PC-3 (cell line): ENCODE results near the gene MYO1F. TPM values are rescaled to one million over a fixed set of nuclear protein-coding genes. Genes with fewer than 3 reads are reported as not detected.

ENCODE experiments used
- ATAC-seq: fragments of 200-7000 bp; cut with Tn5 transposase; 2 replicates; pipeline ENCODE4 v1.9.1; 2020; ENCODE audit warnings: mild to moderate bottlenecking, moderate library complexity
- BruUV-seq: library from RNA; stranded (reverse); fragments of 400-500 nt; replicated peaks from 2 replicates; lab custom pipeline; 2021; lab: Mats Ljungman, UMichigan
- CTCF ChIA-PET: fragments of 300-600 bp; sonication (Branson Sonifier 250); formaldehyde crosslinking; loops from one replicate; lab custom pipeline; 2022; ENCODE audit warnings: antibody characterized with exemption; lab: Charles Lee
- POLR2A ChIA-PET: fragments of 300-600 bp; sonication (Branson Sonifier 250); formaldehyde crosslinking; loops from one replicate; lab custom pipeline; 2022; ENCODE audit warnings: antibody characterized with exemption; ENCODE audit not compliant: unreplicated experiment; lab: Charles Lee
- DNase-seq: peaks from one replicate; pipeline ENCODE4 v3.0.0-alpha.2; 2015
- H2AFZ ChIP-seq: fragments of 300-600 bp; sonication (generic); 2 replicates; pipeline ENCODE4 v1.6.0; 2016; ENCODE audit warnings: antibody characterized with exemption, low read length
- H3F3A ChIP-seq: fragments of 300-600 bp; sonication (generic); one replicate; pipeline ENCODE4 v1.6.0; 2017; ENCODE audit warnings: antibody characterized with exemption, low read length, control low read depth, mild to moderate bottlenecking; ENCODE audit not compliant: unreplicated experiment
- H3K27ac ChIP-seq: fragments of 300-600 bp; sonication (generic); 2 replicates; pipeline ENCODE4 v1.5.1; 2016; ENCODE audit warnings: mild to moderate bottlenecking, low read length
- H3K27me3 ChIP-seq: fragments of 300-600 bp; sonication (generic); 2 replicates; pipeline ENCODE4 v1.6.1; 2016; ENCODE audit warnings: low read length, mixed read lengths
- H3K36me3 ChIP-seq: fragments of 300-600 bp; sonication (generic); 2 replicates; pipeline ENCODE4 v1.6.1; 2016; ENCODE audit warnings: low read depth, mixed run types, low read length, mixed read lengths
- H3K4me1 ChIP-seq: fragments of 300-600 bp; sonication (generic); 2 replicates; pipeline ENCODE4 v1.5.1; 2016; ENCODE audit warnings: low read length; ENCODE audit not compliant: insufficient read depth
- H3K4me2 ChIP-seq: fragments of 300-600 bp; sonication (generic); 2 replicates; pipeline ENCODE4 v1.6.0; 2016; ENCODE audit warnings: low read length
- H3K4me3 ChIP-seq: fragments of 300-600 bp; sonication (generic); 2 replicates; pipeline ENCODE4 v1.5.1; 2016; ENCODE audit warnings: mild to moderate bottlenecking, low read length, mixed read lengths
- H3K79me2 ChIP-seq: fragments of 300-600 bp; sonication (generic); 2 replicates; pipeline ENCODE4 v1.6.1; 2017; ENCODE audit warnings: low read length, mixed read lengths
- H3K9ac ChIP-seq: fragments of 300-600 bp; sonication (generic); 2 replicates; pipeline ENCODE4 v1.6.0; 2016; ENCODE audit warnings: mild to moderate bottlenecking, low read length
- H3K9me2 ChIP-seq: fragments of 300-600 bp; sonication (generic); replicated peaks from 2 replicates; pipeline ENCODE4 v1.6.1; 2016; ENCODE audit warnings: mixed run types, low read length, mixed read lengths
- H3K9me3 ChIP-seq: fragments of 300-600 bp; sonication (generic); 2 replicates; pipeline ENCODE4 v1.6.1; 2016; ENCODE audit warnings: low read length, mixed read lengths
- H4K20me1 ChIP-seq: fragments of 300-600 bp; sonication (generic); 2 replicates; pipeline ENCODE4 v1.6.1; 2016; ENCODE audit warnings: low read length, mixed read lengths
- EZH2 ChIP-seq: fragments of 300-600 bp; sonication (generic); IDR thresholded peaks from one replicate; pipeline ENCODE4 v1.6.1; 2017; ENCODE audit warnings: antibody characterized with exemption, mild to moderate bottlenecking, low read length; ENCODE audit not compliant: unreplicated experiment
- EZH2phosphoT487 ChIP-seq: fragments of 300-600 bp; sonication (generic); IDR thresholded peaks from 2 replicates; pipeline ENCODE4 v1.6.1; 2018; ENCODE audit warnings: mild to moderate bottlenecking, antibody characterized with exemption, low read length, borderline replicate concordance
- intact Hi-C: fragments of 100-400 bp; cut with micrococcal nuclease; formaldehyde crosslinking; loops from 2 replicates; pipeline ENCODE4 v1.9.0; 2023
- total RNA-seq: library from RNA; depleted of rRNA; stranded (reverse); fragments of >200 nt; gene quantifications from 2 replicates; pipeline ENCODE4 v1.2.3, GENCODE V29; 2014
- TF ChIP-seq, protein P1 (sequence below): fragments of 300-600 bp; sonication (generic); conservative IDR thresholded peaks from 2 replicates; pipeline ENCODE4 v1.5.1; 2017; ENCODE audit warnings: antibody characterized with exemption, low read depth, mild to moderate bottlenecking, low read length

The MYO1F gene
- total RNA-seq, 1 experiment from 2014 or later, result 2.0 TPM

GRCh38 chr19:8600064-8600463 is 22.8 kb upstream of the MYO1F start:
- no peaks in the 10 kb centered on the region for H3K9me2 ChIP-seq
- H3K4me1 ChIP-seq, result no peaks in the 10 kb centered on the region
- H3F3A ChIP-seq, result no peaks in the 10 kb centered on the region
- POLR2A ChIA-PET, result no interaction called here
- no peak for DNase-seq
- H3K4me2 ChIP-seq, result no peak overlapping the region
- BruUV-seq, result no TSS peak
- no peak overlapping the region for H3K27ac ChIP-seq
- intact Hi-C loops, result no loop called here
- no peak for ATAC-seq
- no peaks in the 10 kb centered on the region for H4K20me1 ChIP-seq
- H3K79me2 ChIP-seq, result no peaks in the 10 kb centered on the region
- TF ChIP-seq, protein P1, sequence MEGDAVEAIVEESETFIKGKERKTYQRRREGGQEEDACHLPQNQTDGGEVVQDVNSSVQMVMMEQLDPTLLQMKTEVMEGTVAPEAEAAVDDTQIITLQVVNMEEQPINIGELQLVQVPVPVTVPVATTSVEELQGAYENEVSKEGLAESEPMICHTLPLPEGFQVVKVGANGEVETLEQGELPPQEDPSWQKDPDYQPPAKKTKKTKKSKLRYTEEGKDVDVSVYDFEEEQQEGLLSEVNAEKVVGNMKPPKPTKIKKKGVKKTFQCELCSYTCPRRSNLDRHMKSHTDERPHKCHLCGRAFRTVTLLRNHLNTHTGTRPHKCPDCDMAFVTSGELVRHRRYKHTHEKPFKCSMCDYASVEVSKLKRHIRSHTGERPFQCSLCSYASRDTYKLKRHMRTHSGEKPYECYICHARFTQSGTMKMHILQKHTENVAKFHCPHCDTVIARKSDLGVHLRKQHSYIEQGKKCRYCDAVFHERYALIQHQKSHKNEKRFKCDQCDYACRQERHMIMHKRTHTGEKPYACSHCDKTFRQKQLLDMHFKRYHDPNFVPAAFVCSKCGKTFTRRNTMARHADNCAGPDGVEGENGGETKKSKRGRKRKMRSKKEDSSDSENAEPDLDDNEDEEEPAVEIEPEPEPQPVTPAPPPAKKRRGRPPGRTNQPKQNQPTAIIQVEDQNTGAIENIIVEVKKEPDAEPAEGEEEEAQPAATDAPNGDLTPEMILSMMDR, result no peak
- TF ChIP-seq EZH2 (no peak), EZH2phosphoT487 (no peak)
- H2AFZ ChIP-seq, result no peak overlapping the region
- CTCF ChIA-PET, result no interaction called here
- H3K9ac ChIP-seq, result no peak overlapping the region
- no peaks in the 10 kb centered on the region for H3K9me3 ChIP-seq
- H3K27me3 ChIP-seq, result peaks cover 36% of the 10 kb centered on the region
- no peaks in the 10 kb centered on the region for H3K36me3 ChIP-seq
- H3K4me3 ChIP-seq, result no peak overlapping the region

- Histone ChIP-seq H3K4me1 (no peaks in the 10 kb centered on the region), H2AFZ (no peak overlapping the region), H3K27ac (no peak overlapping the region), H3K36me3 (no peaks in the 10 kb centered on the region), H3K27me3 (peaks cover 46% of the 10 kb centered on the region), H3K9me3 (0 out of 2 replicates have a peak, but pooled peaks cover 8% of the 10 kb centered on the region), H3K9me2 (no peaks in the 10 kb centered on the region), H3K79me2 (no peaks in the 10 kb centered on the region), H3K9ac (no peak overlapping the region), H4K20me1 (no peaks in the 10 kb centered on the region), H3K4me3 (no peak overlapping the region), H3F3A (no peaks in the 10 kb centered on the region), H3K4me2 (no peak overlapping the region)
- no peak for TF ChIP-seq EZH2phosphoT487
- BruUV-seq, result no TSS peak
- no peak for DNase-seq
- intact Hi-C loops, result no loop called here
- CTCF ChIA-PET, result no interaction called here
- POLR2A ChIA-PET, result no interaction called here
- ATAC-seq, result no peak
Measured at GRCh38 chr19:8596168-8596567, 18.9 kb upstream of the MYO1F start.

GRCh38 chr19:8595651-8596050 is 18.4 kb upstream of the MYO1F start:
- intact Hi-C loops, result no loop called here
- no TSS peak for BruUV-seq
- DNase-seq (no peak), ATAC-seq (no peak)
- no peak overlapping the region for H3K27ac ChIP-seq
- no peak overlapping the region for H3K9ac ChIP-seq
- POLR2A ChIA-PET, result no interaction called here
- H2AFZ ChIP-seq, result no peak overlapping the region
- no peaks in the 10 kb centered on the region for H3F3A ChIP-seq
- CTCF ChIA-PET, result no interaction called here
- H3K4me1 ChIP-seq, result no peaks in the 10 kb centered on the region
- no peak overlapping the region for H3K4me2 ChIP-seq
- no peaks in the 10 kb centered on the region for H3K36me3 ChIP-seq
- TF ChIP-seq EZH2, result no peak
- TF ChIP-seq EZH2phosphoT487, result no peak
- TF ChIP-seq, protein P1, result no peak
- H3K27me3 ChIP-seq, result peaks cover 46% of the 10 kb centered on the region
- no peak overlapping the region for H3K4me3 ChIP-seq
- H4K20me1 ChIP-seq, result no peaks in the 10 kb centered on the region
- no peaks in the 10 kb centered on the region for H3K9me2 ChIP-seq
- H3K9me3 ChIP-seq, result 0 out of 2 replicates have a peak, but pooled peaks cover 8% of the 10 kb centered on the region
- H3K79me2 ChIP-seq, result no peaks in the 10 kb centered on the region
